Placental pericyte (primary cell): Measurements from ENCODE around the gene LZTFL1. TPM values are rescaled to one million over a fixed set of nuclear protein-coding genes. Genes with fewer than 3 reads are reported as not detected.

Source experiments
- total RNA-seq: library from RNA; depleted of rRNA; stranded (reverse); fragments of >200 nt; gene quantifications from 2 replicates; pipeline ENCODE4 v1.2.3, GENCODE V29; 2012

LZTFL1 gene
- 12.5 and 30.0 TPM in 2 replicates for total RNA-seq

GRCh38 chr3:45841757-45842491 lies at the start of gene LZTFL1:
Gene LZTFL1, minus strand, starts transcription at chr3:45842119. Its CDS starts 128 bp downstream, at chr3:45841991.

GRCh38 chr3:45885979-45886705 lies 44.2 kb upstream of the LZTFL1 start, which contains the start of gene CCR9:
Gene CCR9, plus strand, starts transcription at chr3:45886543. Its CDS starts 8,391 bp downstream, at chr3:45894934.

GRCh38 chr3:45795882-45796765 lies 45.8 kb downstream of the LZTFL1 start, which contains the start of gene SLC6A20:
Gene SLC6A20, minus strand, starts transcription at chr3:45796536. Its CDS starts 117 bp downstream, at chr3:45796419.

Other genes starting within 250 kb of the LZTFL1 start
- gene LIMD1, start 247.4 kb downstream of the LZTFL1 start, total RNA-seq, result 19.5 and 27.5 TPM in 2 replicates
- gene SACM1L, start 152.7 kb downstream of the LZTFL1 start, total RNA-seq, result 31.5 and 38.8 TPM in 2 replicates
- 0.14 TPM in 1 of 2 replicates, not detected in the other for gene SLC6A20, start 45.6 kb downstream of the LZTFL1 start, total RNA-seq
- gene CCR9, start 44.4 kb upstream of the LZTFL1 start, total RNA-seq, result not detected in 2 replicates
- 0.22 TPM in 1 of 2 replicates, not detected in the other for gene CXCR6, start 101.3 kb upstream of the LZTFL1 start, total RNA-seq
- 19.8 and 33.7 TPM in 2 replicates for gene FYCO1, start 153.7 kb upstream of the LZTFL1 start, total RNA-seq
- not detected in 2 replicates for gene XCR1, start 185.4 kb upstream of the LZTFL1 start, total RNA-seq